ENCODE data around the gene NCKAP5L.
"Not testable (repeated sequence)": the region's sequence is repeated elsewhere in the genome, so short reads cannot be mapped to it uniquely, and the experiment has no call there.

The NCKAP5L gene

DNA sequence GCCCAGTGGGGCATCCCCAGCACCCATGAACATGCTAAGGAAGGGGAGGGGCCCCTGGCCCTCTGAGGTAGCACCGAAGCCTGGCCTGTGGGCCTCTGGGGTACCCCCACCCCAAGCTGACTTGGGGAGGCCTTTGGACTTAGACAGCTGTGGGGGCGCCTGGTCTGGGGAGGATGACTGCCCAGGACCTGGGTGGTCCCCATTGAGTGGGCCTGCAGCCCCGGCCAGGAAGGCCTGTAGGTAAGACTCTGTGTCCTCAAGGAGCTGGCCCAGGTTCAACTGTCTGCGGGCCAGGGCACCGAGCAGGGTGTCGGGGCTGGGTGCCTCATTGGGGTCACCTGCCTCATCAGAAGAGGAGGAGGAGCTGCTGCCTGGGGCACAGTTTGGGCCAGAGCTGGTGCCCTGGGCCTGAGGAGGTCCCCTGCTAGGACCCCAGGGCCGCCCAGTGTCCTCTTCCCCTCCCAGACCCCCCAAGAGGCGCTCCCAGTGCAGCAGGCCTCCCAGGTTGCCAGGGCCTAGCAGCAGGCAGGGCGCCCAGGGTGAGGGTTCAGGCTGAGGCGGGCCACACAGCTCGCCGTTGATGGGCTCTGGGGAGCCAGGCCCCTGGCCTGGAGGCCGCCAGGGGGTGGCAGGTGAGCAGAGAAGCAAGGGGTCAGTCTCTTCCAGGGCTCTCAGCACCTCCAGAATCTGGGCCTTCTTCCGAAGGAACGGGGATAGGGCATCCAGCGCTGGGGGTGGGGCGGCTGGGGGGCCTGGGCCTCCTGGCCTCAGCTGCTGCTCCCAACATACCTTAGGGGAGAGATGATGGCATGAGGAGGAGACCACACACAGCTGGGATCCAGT lies 31.4 kb downstream of the NCKAP5L start:
- DNase-seq, result no peak

DNA sequence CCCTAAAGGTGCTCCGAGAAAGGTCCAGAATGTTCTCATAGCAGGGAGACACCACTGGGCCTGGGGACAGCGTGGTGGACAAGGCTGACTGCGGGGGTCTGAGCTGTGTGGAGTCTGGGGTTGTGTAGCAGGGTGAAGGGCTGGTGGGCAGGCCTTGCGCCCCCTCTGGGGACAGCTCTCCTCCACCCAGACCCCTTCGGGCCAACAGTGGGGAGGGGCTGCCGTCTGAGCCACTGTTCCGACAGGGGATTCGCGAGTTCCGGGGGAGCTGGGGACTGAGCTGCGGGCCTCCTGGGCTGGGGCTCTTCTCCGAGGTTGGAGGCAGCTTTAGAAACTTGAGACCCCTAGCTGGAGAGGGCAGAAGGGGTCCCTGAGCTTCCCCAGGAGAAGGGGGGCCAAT lies 32.1 kb downstream of the NCKAP5L start:
- DNase-seq, result no peak

DNA sequence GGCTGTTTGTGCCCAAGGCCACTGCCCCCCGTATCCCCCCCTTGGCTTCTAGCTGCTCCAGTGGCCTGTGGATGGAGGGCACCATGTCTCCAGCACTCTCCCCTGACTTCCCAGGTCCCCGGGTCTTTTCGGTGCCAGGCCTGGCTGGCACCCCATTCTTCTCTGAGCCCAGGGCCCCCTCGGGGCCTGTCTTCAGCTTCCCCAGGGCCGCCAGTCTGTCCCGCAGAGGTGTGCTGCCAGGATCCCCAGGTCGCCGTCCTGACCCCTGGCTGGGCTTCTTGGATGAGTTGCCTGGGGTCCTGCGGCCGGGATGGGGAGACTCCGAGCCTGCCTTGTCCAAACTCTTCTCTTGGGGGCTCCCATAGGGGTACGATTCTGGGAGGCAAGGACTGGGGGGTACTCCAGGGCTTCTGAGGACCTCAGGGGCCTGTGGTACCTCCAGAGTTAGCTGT lies 32.5 kb downstream of the NCKAP5L start:
- DNase-seq, result no peak

DNA sequence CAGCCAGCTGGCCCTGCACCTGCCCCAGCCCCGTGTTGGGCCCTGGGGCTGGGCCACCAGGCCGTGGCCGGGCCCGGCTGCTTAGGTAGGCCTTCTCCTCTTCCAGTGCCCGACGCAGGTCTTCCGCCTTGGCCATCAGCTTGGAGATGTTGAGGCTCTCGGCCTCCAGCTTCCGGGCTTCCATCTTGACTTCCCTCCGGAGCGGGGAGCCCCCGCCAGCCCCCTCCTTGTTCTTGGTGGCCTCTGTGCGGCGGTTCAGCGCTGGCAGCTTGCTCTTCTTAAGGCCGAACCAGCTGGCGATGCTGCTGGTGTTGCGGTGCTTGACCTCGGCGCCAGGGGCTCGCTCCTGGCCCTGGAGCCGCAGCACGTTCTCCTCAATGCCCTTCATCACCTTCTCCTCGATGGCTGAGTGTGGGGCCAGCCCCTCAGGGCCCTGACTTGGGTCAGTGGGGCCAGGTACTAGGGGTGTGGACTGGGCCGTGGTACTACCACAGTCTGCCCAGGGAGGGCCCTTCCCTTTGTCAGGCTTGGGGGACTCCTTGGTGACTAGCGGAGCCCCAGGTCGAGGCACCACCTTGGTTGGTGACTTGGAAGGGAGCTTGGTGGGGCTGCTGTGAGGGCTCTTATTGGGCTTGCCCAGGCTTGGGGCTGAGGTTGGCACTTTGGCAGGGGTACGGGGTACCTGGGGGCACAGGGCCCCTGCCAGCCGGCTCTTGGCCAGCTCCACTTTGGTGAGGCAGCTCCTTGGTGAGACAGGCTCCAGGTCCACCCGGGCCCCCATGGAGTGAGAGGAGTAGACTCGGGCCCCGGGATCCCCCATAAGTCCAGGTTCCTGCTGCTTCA lies 33.2 kb downstream of the NCKAP5L start:
- DNase-seq, result no peak

DNA sequence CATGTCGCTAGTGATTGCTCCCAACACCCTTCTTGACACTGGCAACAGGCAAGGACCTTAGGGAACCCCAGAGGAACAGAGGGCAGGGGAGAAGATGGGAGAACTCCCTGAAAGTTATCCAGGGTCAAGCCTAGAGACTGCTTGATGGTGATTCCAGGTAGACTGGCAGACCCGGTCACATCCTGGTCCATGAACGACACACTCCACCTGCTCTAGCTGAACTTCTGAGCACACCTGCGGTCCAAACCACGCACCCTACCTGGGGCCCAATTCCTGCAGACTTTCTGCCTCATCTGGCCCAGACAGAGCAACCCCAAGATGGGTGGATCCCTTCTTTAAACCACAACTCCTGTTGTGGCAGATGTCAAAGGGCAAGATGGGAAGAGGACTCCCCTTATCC lies 34.2 kb downstream of the NCKAP5L start:
- DNase-seq, result no peak

DNA sequence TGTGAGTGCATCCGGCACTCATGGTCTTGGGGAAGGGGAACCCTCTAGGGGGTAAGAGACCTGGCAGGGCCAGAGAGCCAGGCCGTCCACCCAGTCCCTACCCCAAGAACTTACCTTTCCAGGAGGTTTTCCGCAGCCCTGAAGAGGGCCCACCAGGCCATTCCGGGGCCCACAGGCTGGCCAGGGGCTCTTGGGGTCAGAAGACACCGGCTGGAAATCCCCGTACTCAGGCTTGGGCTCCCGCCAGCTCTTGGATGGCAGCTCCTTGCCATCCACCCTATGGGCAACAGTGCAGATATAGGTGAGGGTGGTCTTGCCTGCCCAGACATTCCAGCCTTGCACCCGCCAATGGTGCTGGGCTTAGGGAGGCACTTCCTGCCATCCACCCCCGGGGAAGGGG lies 34.6 kb downstream of the NCKAP5L start:
- DNase-seq, result no peak

DNA sequence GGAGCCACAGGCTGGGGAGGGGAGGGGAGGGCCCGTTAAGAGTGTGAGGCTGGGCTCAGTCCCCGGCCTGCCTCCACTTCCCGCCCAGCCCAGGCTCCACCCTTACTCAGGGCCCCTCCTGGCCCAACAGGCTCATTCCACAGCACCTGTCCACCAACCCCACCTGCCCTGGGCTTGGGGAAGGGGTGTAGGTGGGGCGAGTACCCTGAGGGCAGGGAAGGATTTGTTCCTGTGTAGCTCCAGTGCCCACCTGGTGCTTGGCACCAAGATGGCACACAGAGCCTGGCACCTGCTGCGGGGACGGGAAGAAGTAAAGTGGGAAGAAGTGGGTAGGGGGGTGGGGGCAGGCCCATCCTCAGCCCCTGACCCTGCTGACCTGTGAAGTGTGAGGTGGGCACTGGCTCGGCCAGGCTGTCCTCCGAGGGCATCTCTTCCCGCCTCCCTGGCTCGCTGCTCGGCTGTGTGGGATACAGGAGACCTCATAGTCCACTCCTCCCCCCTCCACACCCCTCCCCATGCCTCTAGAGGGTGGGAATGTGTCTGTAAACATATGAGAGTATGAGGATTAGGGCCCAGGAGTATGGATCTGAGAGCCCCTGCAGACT lies 35.1 kb downstream of the NCKAP5L start:
- no peak for DNase-seq

DNA sequence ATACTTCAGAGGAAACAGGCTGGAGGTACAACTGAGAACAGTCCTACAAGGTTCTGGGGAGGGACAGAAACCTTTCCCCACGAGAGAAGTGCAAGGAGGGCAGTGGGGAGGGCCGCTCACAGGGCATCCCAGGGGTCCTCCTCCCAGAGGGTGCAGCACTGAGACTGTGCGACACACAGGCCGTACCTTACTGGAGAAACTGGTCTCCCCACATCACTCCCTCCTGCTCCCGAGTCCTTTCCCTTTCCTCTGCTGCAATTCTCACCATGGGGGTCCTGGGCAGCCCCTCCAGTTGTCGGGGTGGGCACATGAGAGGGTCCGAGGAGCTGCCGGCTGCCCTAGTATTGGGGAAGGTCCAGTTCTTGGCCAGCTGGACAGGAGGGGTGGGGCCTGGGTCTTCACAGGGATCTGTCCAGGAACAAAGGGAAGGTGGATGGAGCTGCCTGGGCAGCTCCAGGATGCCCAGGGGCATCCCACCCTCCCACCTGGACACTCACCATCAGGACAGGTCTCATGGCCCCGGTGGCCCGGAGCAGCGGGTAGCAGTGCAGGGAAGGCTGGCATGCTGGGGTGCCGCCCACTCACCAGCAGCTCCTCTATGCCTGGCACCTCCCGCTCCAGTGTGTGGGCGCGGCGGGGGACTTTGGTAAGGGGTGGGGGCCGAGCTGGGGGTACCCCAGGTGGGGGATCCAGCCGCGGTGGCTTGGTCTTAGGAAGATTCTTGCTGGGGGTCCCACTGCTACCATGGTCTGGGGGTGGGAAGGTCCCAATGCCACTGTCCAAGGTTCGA lies 35.8 kb downstream of the NCKAP5L start:
- no peak for DNase-seq

DNA sequence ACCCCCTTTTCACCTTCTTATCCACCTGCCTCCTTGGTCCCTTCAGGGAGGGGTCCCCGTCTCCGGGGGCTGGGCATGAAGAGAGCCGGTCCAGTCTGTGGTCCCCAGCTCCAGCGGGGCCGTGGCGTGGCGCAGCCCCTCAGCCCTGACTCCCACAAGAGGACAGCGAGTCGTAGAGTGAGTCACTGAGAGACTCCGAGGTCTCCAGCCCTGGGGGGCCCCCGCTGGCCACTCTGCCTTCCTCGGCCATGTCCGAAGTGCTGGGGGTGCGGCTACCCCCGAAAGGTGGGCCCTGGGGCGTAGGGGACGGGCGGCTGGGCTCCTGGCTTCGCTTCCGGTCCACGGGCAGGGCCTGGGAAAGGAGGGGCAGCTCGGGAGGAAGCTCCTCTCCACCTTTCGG lies 36.5 kb downstream of the NCKAP5L start:
- no peak for DNase-seq

DNA sequence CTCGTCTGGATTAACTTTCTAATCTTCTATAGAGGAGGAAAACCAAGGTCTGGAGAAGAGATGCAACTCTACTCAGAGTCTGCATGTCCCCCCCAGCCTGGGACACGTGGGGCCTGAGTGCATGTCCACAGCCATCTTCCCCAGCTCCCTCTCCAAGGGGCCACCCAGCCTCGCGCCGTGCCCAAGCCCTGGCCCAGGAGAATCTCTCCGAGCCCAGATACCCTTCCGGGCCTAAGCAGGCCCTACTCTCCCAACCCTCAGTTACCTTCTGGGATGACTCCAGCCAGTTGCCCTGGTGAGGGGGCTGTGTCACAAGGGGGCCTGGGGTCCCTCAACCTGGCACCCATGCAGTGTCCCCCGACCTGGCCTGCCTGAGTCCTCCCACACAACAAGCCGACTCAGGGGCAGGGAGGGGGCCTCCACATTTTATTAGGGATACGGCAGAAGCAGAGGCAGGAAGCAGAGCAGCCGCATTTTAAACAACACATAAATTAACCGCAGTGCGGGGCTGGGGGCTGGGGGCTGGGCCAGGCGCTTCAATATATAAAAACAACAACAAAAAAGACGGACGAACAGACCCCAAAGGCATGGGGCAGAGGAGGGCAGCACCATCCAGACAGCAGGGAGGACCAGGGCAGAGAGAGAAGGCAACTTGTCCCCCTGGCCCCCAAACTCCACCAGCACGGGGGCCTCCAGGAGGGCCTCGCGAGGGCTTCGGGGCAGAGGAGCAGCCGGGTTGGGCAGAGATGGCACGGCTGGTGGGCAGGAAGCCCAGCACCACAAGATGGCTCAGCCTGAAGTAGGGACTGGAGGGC lies 37.3 kb downstream of the NCKAP5L start:
- DNase-seq, result no peak

DNA sequence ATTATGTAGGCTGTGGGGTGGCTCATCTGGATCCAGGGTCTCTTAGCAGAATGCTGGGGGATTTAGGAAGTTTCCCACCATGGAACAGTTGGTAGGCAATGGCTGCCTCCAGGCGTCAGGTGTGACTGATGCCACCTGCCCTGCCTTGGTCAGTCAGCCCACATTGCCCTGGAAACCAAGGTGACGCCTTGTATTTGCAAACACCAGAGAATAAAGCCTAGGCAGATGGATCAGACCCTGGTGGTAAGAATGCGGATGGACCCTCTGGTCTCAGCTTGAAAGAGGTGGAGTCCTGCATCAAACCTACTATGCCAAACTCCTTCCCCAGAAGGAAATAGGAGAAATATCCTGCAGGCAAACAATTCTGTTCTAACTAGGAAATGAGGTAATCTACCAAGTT lies 38.2 kb downstream of the NCKAP5L start:
- no peak for DNase-seq

DNA sequence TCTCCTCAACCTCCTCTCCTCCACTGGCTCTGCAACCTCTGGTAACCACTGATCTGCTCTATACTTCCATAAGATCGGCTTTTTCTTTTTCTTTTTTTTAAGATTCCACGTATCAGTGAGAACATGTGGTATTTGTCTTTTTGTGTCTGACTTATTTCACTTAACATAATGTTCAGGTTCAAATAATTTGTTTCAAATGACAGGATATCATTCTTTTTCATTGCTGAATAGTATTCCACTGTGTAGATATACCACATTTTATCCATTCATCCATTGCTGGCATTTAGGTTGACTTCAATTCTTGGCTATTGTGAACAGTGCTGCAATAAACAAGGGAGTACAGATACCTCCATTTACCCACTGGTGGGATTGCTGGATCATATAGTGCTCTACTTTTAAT lies 40.5 kb downstream of the NCKAP5L start:
- DNase-seq, result no peak

DNA sequence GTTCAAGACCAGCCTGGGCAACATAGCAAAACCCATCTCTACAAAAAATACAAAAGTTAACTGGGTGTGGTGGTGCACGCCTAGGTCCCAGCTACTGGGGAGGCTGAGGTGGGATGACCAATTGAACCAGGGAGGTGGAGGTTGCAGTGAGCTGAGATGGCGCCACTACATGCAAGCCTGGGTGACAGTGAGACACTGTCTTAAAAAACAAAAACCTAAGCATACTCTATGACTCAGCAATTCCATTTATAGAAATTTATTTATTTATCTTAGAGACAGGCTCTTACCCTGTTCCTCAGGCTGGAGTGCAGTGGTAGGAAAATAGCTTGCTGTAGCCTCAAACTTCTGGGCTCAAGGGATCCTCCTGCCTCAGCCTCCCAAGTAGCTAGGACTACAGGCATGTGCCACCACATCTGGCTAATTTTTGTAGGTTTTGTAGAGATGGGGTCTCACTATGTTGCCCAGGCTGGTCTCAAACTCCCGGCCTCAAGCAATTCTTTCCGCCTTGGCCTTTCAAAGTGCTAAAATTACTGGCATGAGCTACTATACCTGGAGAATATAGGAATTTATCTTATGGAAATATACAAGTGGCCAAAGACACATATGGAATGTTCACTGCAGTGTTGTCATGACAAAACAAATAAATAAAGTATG lies 43.3 kb downstream of the NCKAP5L start:
- DNase-seq, result no peak

DNA sequence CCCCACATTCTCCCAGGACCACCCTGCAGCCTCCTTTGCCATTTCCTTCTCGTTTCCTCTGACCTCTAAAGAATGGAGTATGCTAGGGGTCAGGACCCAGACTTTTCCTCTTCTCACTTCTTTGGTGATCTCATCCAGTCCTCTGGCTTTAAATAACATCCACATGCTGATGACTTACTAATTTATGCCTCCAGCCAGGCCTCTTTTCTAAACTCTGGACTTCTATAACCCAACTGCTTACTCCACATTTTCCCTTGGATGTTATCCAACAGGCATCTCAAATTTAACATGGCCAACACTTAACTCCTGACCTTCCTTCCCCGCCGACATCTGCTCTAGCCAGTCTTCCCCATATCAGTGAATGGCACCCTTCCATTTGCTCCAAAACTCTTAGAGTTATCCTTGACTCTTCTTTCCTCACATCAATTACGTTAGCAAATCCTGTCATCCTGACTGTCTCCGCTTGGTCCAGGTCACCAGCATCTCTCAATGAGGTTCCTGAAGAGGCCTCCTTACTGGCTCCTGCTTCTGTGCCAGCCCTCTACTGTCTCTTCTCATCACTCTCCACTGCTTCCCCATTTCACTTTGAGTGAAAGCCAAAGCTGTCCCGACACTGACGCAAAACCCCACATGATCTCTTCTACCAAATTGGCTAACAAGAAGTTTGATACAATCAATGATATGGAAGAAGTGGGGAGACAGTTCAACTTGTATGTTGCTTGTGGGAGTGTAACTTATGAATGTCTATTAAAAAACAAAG lies 44.1 kb downstream of the NCKAP5L start:
- no peak for DNase-seq

DNA sequence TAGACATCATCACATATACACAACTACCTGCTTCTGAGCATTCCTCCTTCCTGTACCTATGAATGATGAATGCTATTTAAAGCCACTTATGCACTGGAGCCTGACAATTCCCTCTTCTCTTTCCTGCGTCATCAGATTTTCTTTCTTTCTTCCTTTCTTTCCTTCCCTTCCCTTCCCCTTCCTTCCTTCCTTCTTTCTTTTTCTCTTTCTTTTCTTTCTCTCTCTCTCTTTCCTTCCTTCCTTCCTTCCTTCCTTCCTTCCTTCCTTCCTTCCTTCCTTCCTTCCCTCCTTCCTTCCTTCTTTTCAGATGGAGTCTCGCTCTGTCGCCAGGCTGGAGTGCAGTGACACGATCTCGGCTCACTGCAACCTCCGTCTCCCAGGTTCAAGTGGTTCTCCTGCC lies 47.3 kb downstream of the NCKAP5L start:
- DNase-seq, result not testable (repeated sequence)

DNA sequence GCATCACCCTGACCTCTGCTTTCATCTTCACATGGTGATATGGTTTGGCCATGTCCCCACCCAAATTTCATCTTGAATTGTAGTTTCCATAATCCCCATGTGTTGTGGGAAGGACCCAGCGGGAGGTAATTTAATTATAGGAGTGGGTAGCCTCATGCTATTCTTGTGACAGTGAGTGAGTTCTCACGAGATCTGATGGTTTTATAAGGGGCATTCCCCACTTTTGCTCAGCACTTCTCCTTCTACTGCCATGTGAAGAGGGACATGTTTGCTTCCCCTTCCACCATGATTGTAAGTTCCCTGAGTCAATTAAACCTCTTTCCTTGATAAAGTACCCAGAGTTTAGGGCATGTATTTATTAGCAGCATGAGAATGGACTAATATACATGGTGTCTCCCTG lies 48.6 kb downstream of the NCKAP5L start:
- no peak for DNase-seq

DNA sequence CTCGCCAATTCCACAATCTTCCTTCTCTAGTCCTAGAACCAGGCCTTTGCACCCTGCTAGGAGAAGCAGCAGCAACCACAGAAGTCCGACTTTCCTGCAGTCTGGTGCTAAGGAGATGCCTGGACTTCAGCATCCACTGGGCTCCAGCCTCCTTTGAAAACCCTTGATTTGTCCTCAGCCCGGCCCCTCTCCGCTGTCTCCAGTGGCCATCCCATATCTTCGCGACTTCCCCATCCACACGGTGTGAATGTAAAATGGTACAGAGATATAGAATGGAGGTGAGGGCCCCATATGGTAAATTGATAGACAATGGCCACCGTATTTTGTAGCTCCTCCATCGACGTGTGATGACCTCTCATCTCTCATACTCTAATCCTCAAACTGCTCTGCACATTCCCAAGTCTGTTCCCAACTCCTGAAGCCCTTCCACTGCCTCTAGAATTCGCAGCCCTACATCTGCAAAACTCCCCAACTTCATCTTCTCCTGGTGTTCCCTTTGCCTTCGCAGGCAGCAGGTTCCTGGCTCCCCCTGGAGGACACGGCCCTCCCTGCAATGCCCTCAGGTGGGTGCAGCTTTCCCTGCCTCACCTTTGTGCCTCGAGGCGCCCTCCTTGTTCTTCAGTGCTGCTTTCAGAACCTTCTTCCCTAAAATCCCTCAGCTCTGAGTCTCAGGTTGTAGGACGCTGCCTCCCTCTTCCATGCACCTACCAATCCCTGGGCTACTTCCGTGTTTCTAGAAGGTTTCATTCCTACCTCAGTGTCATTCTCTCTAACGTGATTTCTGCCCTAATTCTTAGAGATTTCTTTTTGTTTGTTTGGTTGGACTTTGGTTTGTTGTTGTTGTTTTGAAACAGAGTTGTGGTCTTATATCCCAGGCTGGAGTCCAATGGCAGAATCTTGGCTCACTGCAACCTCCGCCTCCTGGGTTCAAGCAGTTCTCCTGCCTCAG lies 50.1 kb downstream of the NCKAP5L start:
- no peak for DNase-seq

DNA sequence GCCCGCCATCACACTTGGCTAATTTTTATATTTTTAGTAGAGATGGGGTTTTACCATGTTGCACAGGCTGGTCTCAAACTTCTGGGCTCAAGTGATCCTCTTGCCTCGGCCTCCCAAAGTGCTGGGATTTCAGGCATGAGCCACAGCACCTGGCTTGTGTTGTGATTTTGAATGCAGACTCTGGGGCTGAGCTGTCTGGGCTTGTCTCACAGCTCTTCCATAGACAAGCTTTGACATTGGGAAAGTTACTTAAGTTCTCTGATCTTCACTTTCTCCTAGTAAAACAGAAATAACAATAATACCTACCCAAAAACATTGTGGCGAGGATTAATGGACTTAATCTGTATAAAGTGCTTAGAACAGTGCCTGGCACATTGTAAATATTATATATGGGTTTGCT lies 50.9 kb downstream of the NCKAP5L start:
- no peak for DNase-seq

DNA sequence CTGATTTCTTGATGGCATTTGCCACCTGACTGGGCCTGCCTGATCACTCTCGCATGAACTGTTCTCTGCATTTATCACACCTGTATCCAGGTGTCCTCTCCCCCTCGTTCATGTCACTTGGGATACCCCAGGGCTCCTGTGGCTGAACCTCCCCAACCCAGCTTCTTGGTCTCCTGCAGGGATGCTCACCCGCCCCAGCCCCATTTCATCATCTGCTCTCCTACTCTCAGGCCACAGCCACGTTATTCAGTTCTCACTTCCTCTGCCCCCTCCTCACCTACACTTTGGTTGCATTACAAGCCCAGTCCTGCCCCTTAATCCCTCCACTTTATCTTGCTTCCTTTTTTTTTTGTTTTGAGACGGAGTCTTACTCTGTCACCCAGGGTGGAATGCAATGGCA lies 51.4 kb downstream of the NCKAP5L start:
- DNase-seq, result no peak

All from DMS79 (cell line).